Immature natural killer cell (primary cell): ENCODE data around the gene CPM. TPM values are rescaled to one million over a fixed set of nuclear protein-coding genes. Genes with fewer than 3 reads are reported as not detected.
"Not testable (repeated sequence)": the region's sequence is repeated elsewhere in the genome, so short reads cannot be mapped to it uniquely, and the experiment has no call there.

Source experiments
- DNase-seq, 3 donors: peaks; one replicate each; pipeline ENCODE4 v3.0.0; 2022; ENCODE audit warnings: mixed read lengths in 1 of 3
- H3K27ac Mint-ChIP-seq, 6 donors: one replicate each; pipeline ENCODE4 v1.8.0; 2020; ENCODE audit warnings: mixed read lengths in 6 of 6, mild to moderate bottlenecking in 5 of 6, inconsistent platforms in 4 of 6, moderate library complexity in 3 of 6
- H3K27me3 Mint-ChIP-seq, 3 donors: one replicate each; pipeline ENCODE4 v1.8.0; 2020 to 2021; ENCODE audit warnings: low read depth in 3 of 3, mild to moderate bottlenecking in 3 of 3, mixed read lengths in 3 of 3, moderate library complexity in 3 of 3, inconsistent platforms in 1 of 3
- H3K36me3 Mint-ChIP-seq, 3 donors: one replicate each; pipeline ENCODE4 v1.8.0; 2020; ENCODE audit warnings: mixed read lengths in 3 of 3, inconsistent platforms in 2 of 3, mild to moderate bottlenecking in 2 of 3
- H3K4me1 Mint-ChIP-seq, 2 donors: one replicate each; pipeline ENCODE4 v1.8.0; 2020; ENCODE audit warnings: inconsistent platforms in 2 of 2, mild to moderate bottlenecking in 2 of 2, mixed read lengths in 2 of 2, moderate library complexity in 1 of 2
- H3K4me3 Mint-ChIP-seq, 5 donors: one replicate each; pipeline ENCODE4 v1.8.0; 2020; ENCODE audit warnings: mild to moderate bottlenecking in 5 of 5, mixed read lengths in 5 of 5, inconsistent platforms in 3 of 5, moderate library complexity in 3 of 5
- H3K9me3 Mint-ChIP-seq, 6 donors: one replicate each; pipeline ENCODE4 v1.8.0; 2020; ENCODE audit warnings: mild to moderate bottlenecking in 6 of 6, mixed read lengths in 6 of 6, inconsistent platforms in 4 of 6, moderate library complexity in 3 of 6
- polyA plus RNA-seq, 3 donors: library from polyadenylated mRNA; unstranded; fragments of 300-500 nt; fragmentation: Illumina TruSeq; gene quantifications; one replicate each; pipeline ENCODE4 v1.2.3, GENCODE V29; 2021

The CPM gene
- polyA plus RNA-seq, 3 donors from 2014 or later, result 0.06 to 0.69 TPM; not detected in 1

GRCh38 chr12:68841175-68841574 lies 91.8 kb downstream of the CPM start:
- not testable (repeated sequence) for DNase-seq, H3K27me3 Mint-ChIP-seq, H3K9me3 Mint-ChIP-seq, H3K4me3 Mint-ChIP-seq, H3K27ac Mint-ChIP-seq
- H3K4me1 Mint-ChIP-seq, result peaks cover 4 to 15% of the 10 kb centered on the region in 2 donors
- peaks cover 15 to 29% (median 21%) of the 10 kb centered on the region in 3 donors for H3K36me3 Mint-ChIP-seq

- peak overlapping the region in 2 of 6 donors; percentile 4 to 74 for H3K27ac Mint-ChIP-seq
- DNase-seq, result no peak
- no peaks in the 10 kb centered on the region for H3K9me3 Mint-ChIP-seq
- H3K36me3 Mint-ChIP-seq, result peaks cover 16 to 37% (median 28%) of the 10 kb centered on the region in 3 donors
- H3K27me3 Mint-ChIP-seq, result no peaks in the 10 kb centered on the region
- H3K4me3 Mint-ChIP-seq, result no peak overlapping the region
- H3K4me1 Mint-ChIP-seq, result peaks cover 9 to 27% of the 10 kb centered on the region in 2 donors
Observed at GRCh38 chr12:68839183-68840147, 93.5 kb downstream of the CPM start.

- no peak for DNase-seq
- Mint-ChIP-seq H3K4me1 (peaks cover 8 to 23% of the 10 kb centered on the region in 2 donors), H3K36me3 (peaks cover 18 to 41% (median 25%) of the 10 kb centered on the region in 3 donors), H3K27me3 (no peaks in the 10 kb centered on the region), H3K4me3 (no peak overlapping the region), H3K9me3 (no peaks in the 10 kb centered on the region), H3K27ac (peak overlapping the region in 4 of 6 donors; percentile 0 to 51 (median 14))
Observed at GRCh38 chr12:68838046-68838886, 94.7 kb downstream of the CPM start.

- Mint-ChIP-seq H3K4me3 (no peak overlapping the region), H3K9me3 (no peaks in the 10 kb centered on the region), H3K27ac (peak overlapping the region in 1 of 6 donors; percentile 55), H3K4me1 (peaks cover 8 to 23% of the 10 kb centered on the region in 2 donors), H3K36me3 (peaks cover 18 to 41% (median 25%) of the 10 kb centered on the region in 3 donors), H3K27me3 (no peaks in the 10 kb centered on the region)
- no peak for DNase-seq
Observed at GRCh38 chr12:68837215-68837614, 95.8 kb downstream of the CPM start.

- peak overlapping the region in 3 of 6 donors; percentile 9 to 24 (median 15) for H3K27ac Mint-ChIP-seq
Observed at GRCh38 chr12:68835333-68835908, 97.5 kb downstream of the CPM start.

GRCh38 chr12:68833508-68833907 lies 99.5 kb downstream of the CPM start:
- peaks cover 17 to 33% (median 24%) of the 10 kb centered on the region in 3 donors for H3K36me3 Mint-ChIP-seq
- no peak overlapping the region for H3K4me3 Mint-ChIP-seq
- no peaks in the 10 kb centered on the region for H3K27me3 Mint-ChIP-seq
- peak overlapping the region in 1 of 6 donors; percentile 36 for H3K27ac Mint-ChIP-seq
- no peaks in the 10 kb centered on the region for H3K9me3 Mint-ChIP-seq
- DNase-seq, result no peak
- peaks cover 13 to 30% of the 10 kb centered on the region in 2 donors for H3K4me1 Mint-ChIP-seq

More at GRCh38 chr12:68835333-68835908, 97.5 kb downstream of the CPM start:
- Mint-ChIP-seq H3K27me3 (no peaks in the 10 kb centered on the region), H3K4me1 (peaks cover 8 to 24% of the 10 kb centered on the region in 2 donors), H3K4me3 (no peak overlapping the region), H3K36me3 (peaks cover 12 to 35% (median 26%) of the 10 kb centered on the region in 3 donors), H3K9me3 (no peaks in the 10 kb centered on the region)
- DNase-seq, result no peak

- Mint-ChIP-seq H3K9me3 (no peaks in the 10 kb centered on the region), H3K4me1 (peaks cover 13 to 24% of the 10 kb centered on the region in 2 donors), H3K4me3 (no peak overlapping the region), H3K36me3 (peaks cover 17 to 28% (median 25%) of the 10 kb centered on the region in 3 donors), H3K27ac (no peak overlapping the region), H3K27me3 (no peaks in the 10 kb centered on the region)
- no peak for DNase-seq
Observed at GRCh38 chr12:68832504-68832867, 100.5 kb downstream of the CPM start.

GRCh38 chr12:68831751-68832503 lies 101.0 kb downstream of the CPM start:
- no peaks in the 10 kb centered on the region for H3K27me3 Mint-ChIP-seq
- peaks cover 17 to 31% (median 29%) of the 10 kb centered on the region in 3 donors for H3K36me3 Mint-ChIP-seq
- H3K27ac Mint-ChIP-seq, result no peak overlapping the region
- no peak overlapping the region for H3K4me3 Mint-ChIP-seq
- no peak for DNase-seq
- no peaks in the 10 kb centered on the region for H3K9me3 Mint-ChIP-seq
- peaks cover 13 to 24% of the 10 kb centered on the region in 2 donors for H3K4me1 Mint-ChIP-seq

- Mint-ChIP-seq H3K36me3 (peaks cover 14 to 31% (median 26%) of the 10 kb centered on the region in 3 donors), H3K27ac (peak overlapping the region in 1 of 6 donors; percentile 40), H3K9me3 (no peaks in the 10 kb centered on the region), H3K4me3 (no peak overlapping the region), H3K4me1 (peaks cover 11 to 20% of the 10 kb centered on the region in 2 donors), H3K27me3 (no peaks in the 10 kb centered on the region)
- no peak for DNase-seq
Observed at GRCh38 chr12:68831272-68831671, 101.7 kb downstream of the CPM start.

GRCh38 chr12:68828672-68829068 lies 104.3 kb downstream of the CPM start:
- no peak for DNase-seq
- H3K27me3 Mint-ChIP-seq, result peaks cover 0 to 2% (median 2%) of the 10 kb centered on the region in 3 donors
- H3K9me3 Mint-ChIP-seq, result no peaks in the 10 kb centered on the region
- H3K36me3 Mint-ChIP-seq, result peaks cover 24 to 40% (median 30%) of the 10 kb centered on the region in 3 donors
- no peak overlapping the region for H3K4me3 Mint-ChIP-seq
- peaks cover 5 to 17% of the 10 kb centered on the region in 2 donors for H3K4me1 Mint-ChIP-seq
- peak overlapping the region in 1 of 6 donors; percentile 50 for H3K27ac Mint-ChIP-seq

GRCh38 chr12:68827895-68828671 lies 104.9 kb downstream of the CPM start:
- no peak overlapping the region for H3K4me3 Mint-ChIP-seq
- H3K4me1 Mint-ChIP-seq, result peaks cover 6 to 23% of the 10 kb centered on the region in 2 donors
- peaks cover 23 to 41% (median 29%) of the 10 kb centered on the region in 3 donors for H3K36me3 Mint-ChIP-seq
- H3K27ac Mint-ChIP-seq, result no peak overlapping the region
- no peak for DNase-seq
- H3K9me3 Mint-ChIP-seq, result no peaks in the 10 kb centered on the region
- peaks cover 0 to 2% (median 2%) of the 10 kb centered on the region in 3 donors for H3K27me3 Mint-ChIP-seq

- H3K27me3 Mint-ChIP-seq, result peaks cover 0 to 2% (median 2%) of the 10 kb centered on the region in 3 donors
- peaks cover 19 to 40% (median 26%) of the 10 kb centered on the region in 3 donors for H3K36me3 Mint-ChIP-seq
- H3K4me3 Mint-ChIP-seq, result no peak overlapping the region
- peaks cover 9 to 35% of the 10 kb centered on the region in 2 donors for H3K4me1 Mint-ChIP-seq
- no peak for DNase-seq
- no peaks in the 10 kb centered on the region for H3K9me3 Mint-ChIP-seq
- H3K27ac Mint-ChIP-seq, result peak overlapping the region in 3 of 6 donors; percentile 44 to 88 (median 75)
Observed at GRCh38 chr12:68825569-68826217, 107.3 kb downstream of the CPM start.
